PC-3 (cell line): ENCODE measurements around the gene S100B. TPM values are rescaled to one million over a fixed set of nuclear protein-coding genes. Genes with fewer than 3 reads are reported as not detected.

Experiments
- ATAC-seq: fragments of 200-7000 bp; cut with Tn5 transposase; 2 replicates; pipeline ENCODE4 v1.9.1; 2020; ENCODE audit warnings: mild to moderate bottlenecking, moderate library complexity
- BruUV-seq: library from RNA; stranded (reverse); fragments of 400-500 nt; replicated peaks from 2 replicates; lab custom pipeline; 2021; lab: Mats Ljungman, UMichigan
- CTCF ChIA-PET: fragments of 300-600 bp; sonication (Branson Sonifier 250); formaldehyde crosslinking; loops from one replicate; lab custom pipeline; 2022; ENCODE audit warnings: antibody characterized with exemption; lab: Charles Lee
- POLR2A ChIA-PET: fragments of 300-600 bp; sonication (Branson Sonifier 250); formaldehyde crosslinking; loops from one replicate; lab custom pipeline; 2022; ENCODE audit warnings: antibody characterized with exemption; ENCODE audit not compliant: unreplicated experiment; lab: Charles Lee
- DNase-seq: peaks from one replicate; pipeline ENCODE4 v3.0.0-alpha.2; 2015
- H2AFZ ChIP-seq: fragments of 300-600 bp; sonication (generic); 2 replicates; pipeline ENCODE4 v1.6.0; 2016; ENCODE audit warnings: antibody characterized with exemption, low read length
- H3F3A ChIP-seq: fragments of 300-600 bp; sonication (generic); one replicate; pipeline ENCODE4 v1.6.0; 2017; ENCODE audit warnings: antibody characterized with exemption, low read length, control low read depth, mild to moderate bottlenecking; ENCODE audit not compliant: unreplicated experiment
- H3K27ac ChIP-seq: fragments of 300-600 bp; sonication (generic); 2 replicates; pipeline ENCODE4 v1.5.1; 2016; ENCODE audit warnings: mild to moderate bottlenecking, low read length
- H3K27me3 ChIP-seq: fragments of 300-600 bp; sonication (generic); 2 replicates; pipeline ENCODE4 v1.6.1; 2016; ENCODE audit warnings: low read length, mixed read lengths
- H3K36me3 ChIP-seq: fragments of 300-600 bp; sonication (generic); 2 replicates; pipeline ENCODE4 v1.6.1; 2016; ENCODE audit warnings: low read depth, mixed run types, low read length, mixed read lengths
- H3K4me1 ChIP-seq: fragments of 300-600 bp; sonication (generic); 2 replicates; pipeline ENCODE4 v1.5.1; 2016; ENCODE audit warnings: low read length; ENCODE audit not compliant: insufficient read depth
- H3K4me2 ChIP-seq: fragments of 300-600 bp; sonication (generic); 2 replicates; pipeline ENCODE4 v1.6.0; 2016; ENCODE audit warnings: low read length
- H3K4me3 ChIP-seq: fragments of 300-600 bp; sonication (generic); 2 replicates; pipeline ENCODE4 v1.5.1; 2016; ENCODE audit warnings: mild to moderate bottlenecking, low read length, mixed read lengths
- H3K79me2 ChIP-seq: fragments of 300-600 bp; sonication (generic); 2 replicates; pipeline ENCODE4 v1.6.1; 2017; ENCODE audit warnings: low read length, mixed read lengths
- H3K9ac ChIP-seq: fragments of 300-600 bp; sonication (generic); 2 replicates; pipeline ENCODE4 v1.6.0; 2016; ENCODE audit warnings: mild to moderate bottlenecking, low read length
- H3K9me2 ChIP-seq: fragments of 300-600 bp; sonication (generic); replicated peaks from 2 replicates; pipeline ENCODE4 v1.6.1; 2016; ENCODE audit warnings: mixed run types, low read length, mixed read lengths
- H3K9me3 ChIP-seq: fragments of 300-600 bp; sonication (generic); 2 replicates; pipeline ENCODE4 v1.6.1; 2016; ENCODE audit warnings: low read length, mixed read lengths
- H4K20me1 ChIP-seq: fragments of 300-600 bp; sonication (generic); 2 replicates; pipeline ENCODE4 v1.6.1; 2016; ENCODE audit warnings: low read length, mixed read lengths
- EZH2 ChIP-seq: fragments of 300-600 bp; sonication (generic); IDR thresholded peaks from one replicate; pipeline ENCODE4 v1.6.1; 2017; ENCODE audit warnings: antibody characterized with exemption, mild to moderate bottlenecking, low read length; ENCODE audit not compliant: unreplicated experiment
- EZH2phosphoT487 ChIP-seq: fragments of 300-600 bp; sonication (generic); IDR thresholded peaks from 2 replicates; pipeline ENCODE4 v1.6.1; 2018; ENCODE audit warnings: mild to moderate bottlenecking, antibody characterized with exemption, low read length, borderline replicate concordance
- intact Hi-C: fragments of 100-400 bp; cut with micrococcal nuclease; formaldehyde crosslinking; loops from 2 replicates; pipeline ENCODE4 v1.9.0; 2023
- total RNA-seq: library from RNA; depleted of rRNA; stranded (reverse); fragments of >200 nt; gene quantifications from 2 replicates; pipeline ENCODE4 v1.2.3, GENCODE V29; 2014
- TF ChIP-seq, protein P1 (sequence below): fragments of 300-600 bp; sonication (generic); conservative IDR thresholded peaks from 2 replicates; pipeline ENCODE4 v1.5.1; 2017; ENCODE audit warnings: antibody characterized with exemption, low read depth, mild to moderate bottlenecking, low read length

Gene S100B
- total RNA-seq, 1 experiment from 2014 or later = not detected

DNA sequence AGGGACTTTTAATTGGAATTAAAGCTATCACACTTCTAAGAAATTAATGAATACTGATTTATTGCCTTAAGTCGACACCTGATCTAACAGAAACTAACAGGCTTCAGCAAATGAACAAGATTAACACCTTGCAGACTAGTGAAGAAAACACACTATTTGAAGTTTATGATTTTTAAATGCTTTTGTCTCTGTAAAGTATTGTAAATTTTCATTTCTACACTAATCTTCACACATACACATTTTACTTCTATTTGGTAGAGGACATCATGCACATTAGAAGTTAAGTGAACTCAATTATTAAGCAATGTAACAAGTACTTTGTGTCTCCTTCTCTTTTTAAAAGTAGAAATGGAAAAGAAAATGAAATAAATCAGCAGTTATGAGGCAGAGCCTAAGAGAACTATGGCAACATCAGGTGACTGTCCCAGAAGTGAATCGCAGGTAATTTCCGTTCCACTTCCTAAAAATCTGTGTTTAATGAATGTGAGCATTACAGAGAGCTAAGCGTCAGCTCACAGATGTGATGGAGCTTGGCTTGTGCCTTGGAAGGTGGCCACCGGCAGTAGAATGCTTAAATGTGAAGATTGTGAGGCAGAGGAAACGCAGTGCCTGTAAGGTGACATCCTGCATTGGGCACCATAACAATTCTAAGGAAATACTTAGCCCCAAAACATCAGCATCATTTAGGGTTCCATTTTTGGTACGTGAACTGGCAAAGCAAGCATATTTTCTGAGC is 31.8 kb upstream of the S100B start:
- no peak for ATAC-seq
- H3K9me3 ChIP-seq = no peaks in the 10 kb centered on the region
- DNase-seq = peak; percentile 2
- CTCF ChIA-PET = no interaction called here
- TF ChIP-seq, protein P1, sequence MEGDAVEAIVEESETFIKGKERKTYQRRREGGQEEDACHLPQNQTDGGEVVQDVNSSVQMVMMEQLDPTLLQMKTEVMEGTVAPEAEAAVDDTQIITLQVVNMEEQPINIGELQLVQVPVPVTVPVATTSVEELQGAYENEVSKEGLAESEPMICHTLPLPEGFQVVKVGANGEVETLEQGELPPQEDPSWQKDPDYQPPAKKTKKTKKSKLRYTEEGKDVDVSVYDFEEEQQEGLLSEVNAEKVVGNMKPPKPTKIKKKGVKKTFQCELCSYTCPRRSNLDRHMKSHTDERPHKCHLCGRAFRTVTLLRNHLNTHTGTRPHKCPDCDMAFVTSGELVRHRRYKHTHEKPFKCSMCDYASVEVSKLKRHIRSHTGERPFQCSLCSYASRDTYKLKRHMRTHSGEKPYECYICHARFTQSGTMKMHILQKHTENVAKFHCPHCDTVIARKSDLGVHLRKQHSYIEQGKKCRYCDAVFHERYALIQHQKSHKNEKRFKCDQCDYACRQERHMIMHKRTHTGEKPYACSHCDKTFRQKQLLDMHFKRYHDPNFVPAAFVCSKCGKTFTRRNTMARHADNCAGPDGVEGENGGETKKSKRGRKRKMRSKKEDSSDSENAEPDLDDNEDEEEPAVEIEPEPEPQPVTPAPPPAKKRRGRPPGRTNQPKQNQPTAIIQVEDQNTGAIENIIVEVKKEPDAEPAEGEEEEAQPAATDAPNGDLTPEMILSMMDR = no peak
- no peak for TF ChIP-seq EZH2phosphoT487
- TF ChIP-seq EZH2 = no peak
- intact Hi-C loops = no loop called here
- H3K27me3 ChIP-seq = no peaks in the 10 kb centered on the region
- no peak overlapping the region for H3K27ac ChIP-seq
- peaks cover 50% of the 10 kb centered on the region for H3K4me1 ChIP-seq
- peak overlapping the region; percentile 90 for H3K4me3 ChIP-seq
- BruUV-seq = TSS peak; percentile 43
- H3K9me2 ChIP-seq = no peaks in the 10 kb centered on the region
- peaks cover 17% of the 10 kb centered on the region for H4K20me1 ChIP-seq
- peak overlapping the region; percentile 86; the same call in 1 of the 2 replicates for H2AFZ ChIP-seq
- POLR2A ChIA-PET = interaction anchor here (0.7 to 0.9 kb wide), 2 partner anchors 10 to 303 kb away, joined by 3 read pairs; no protein-coding TSS in a partner anchor
- H3K4me2 ChIP-seq = peak overlapping the region; percentile 97
- H3K36me3 ChIP-seq = peaks cover 7% of the 10 kb centered on the region; the same call in 1 of the 2 replicates
- peaks cover 54% of the 10 kb centered on the region for H3K79me2 ChIP-seq
- peak overlapping the region; percentile 98 for H3K9ac ChIP-seq
- no peaks in the 10 kb centered on the region for H3F3A ChIP-seq

DNA sequence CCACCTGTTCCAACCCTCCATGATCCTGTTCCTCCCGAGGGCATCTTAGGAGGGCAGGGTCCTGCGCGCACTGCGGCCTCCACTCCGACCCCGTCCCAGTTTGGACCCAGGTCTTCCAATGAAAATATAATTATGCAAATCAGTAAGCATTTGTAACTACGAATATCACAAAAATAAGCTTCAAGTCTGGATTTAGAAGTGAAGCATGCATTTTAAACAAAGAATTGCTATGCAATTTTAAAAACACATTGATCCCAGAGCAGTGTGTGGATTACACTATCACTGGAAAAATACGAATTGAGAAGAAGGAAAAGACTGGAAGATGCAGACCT is 31.3 kb upstream of the S100B start:
- Histone ChIP-seq H2AFZ (peak overlapping the region; percentile 86), H3K36me3 (peaks cover 7% of the 10 kb centered on the region; the same call in 1 of the 2 replicates), H3K9me2 (no peaks in the 10 kb centered on the region), H3F3A (no peaks in the 10 kb centered on the region), H4K20me1 (peaks cover 17% of the 10 kb centered on the region), H3K79me2 (peaks cover 53% of the 10 kb centered on the region), H3K27me3 (no peaks in the 10 kb centered on the region), H3K4me1 (peaks cover 50% of the 10 kb centered on the region), H3K4me2 (peak overlapping the region; percentile 97), H3K4me3 (peak overlapping the region; percentile 90), H3K9me3 (no peaks in the 10 kb centered on the region), H3K9ac (peak overlapping the region; percentile 98), H3K27ac (peak overlapping the region; percentile 97; the same call in 1 of the 2 replicates)
- ChIA-PET POLR2A (interaction anchor here (1.5 kb wide), 1 partner anchor 136 kb away, joined by 11 read pairs; no protein-coding TSS in a partner anchor), CTCF (no interaction called here)
- TF ChIP-seq EZH2phosphoT487 (no peak), EZH2 (no peak)
- intact Hi-C loops = no loop called here
- no peak for ATAC-seq
- BruUV-seq = no TSS peak
- DNase-seq = peak; percentile 2

DNA sequence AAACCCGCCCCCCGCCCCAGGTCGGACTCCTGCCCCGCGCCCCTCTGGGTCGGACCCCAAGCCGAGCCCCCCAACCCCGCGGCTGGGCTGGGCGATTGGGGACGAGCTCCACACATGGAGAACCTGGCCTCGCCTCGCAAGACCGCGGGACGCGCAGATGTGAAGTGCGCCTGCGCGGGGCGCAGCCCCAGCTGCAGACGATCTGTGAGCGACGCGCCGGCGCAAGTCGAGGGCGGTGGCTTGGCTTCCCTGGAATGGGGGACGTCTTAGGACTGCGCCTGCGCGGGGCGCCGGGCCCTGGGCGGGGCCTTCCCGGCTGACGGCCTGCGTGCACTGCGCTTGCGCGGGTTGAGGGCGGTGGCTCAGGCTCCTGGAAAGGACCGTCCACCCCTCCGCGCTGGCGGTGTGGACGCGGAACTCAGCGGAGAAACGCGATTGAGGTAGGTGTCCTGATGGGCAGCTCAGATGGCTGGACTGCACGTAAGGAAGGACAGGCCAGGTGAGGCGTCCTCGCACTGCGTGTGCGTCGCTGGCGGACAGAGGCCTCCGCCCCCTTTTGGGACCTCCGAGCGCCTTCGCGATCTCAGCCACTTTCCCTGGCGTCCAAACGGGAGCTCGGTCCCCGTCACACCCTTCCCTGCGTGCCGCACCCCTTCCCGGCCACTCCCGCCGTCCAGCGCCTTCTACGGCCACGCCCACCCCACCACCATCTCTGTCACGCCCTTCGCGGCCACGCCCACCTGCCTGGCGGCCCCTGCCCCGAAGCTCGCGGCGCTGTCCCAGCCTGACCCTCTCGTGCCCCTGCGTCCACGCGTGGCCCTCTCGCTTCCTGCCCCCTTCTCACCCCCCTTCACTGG is 30.7 kb upstream of the S100B start, which contains the start of gene PRMT2:
TSS of gene PRMT2 (plus strand) at position 351 of the 857 bp plus-strand sequence. CDS start 1,278 bp downstream, outside the sequence.
- BruUV-seq = no TSS peak
- H3K9me3 ChIP-seq = no peaks in the 10 kb centered on the region
- peak; percentile 79 for ATAC-seq

More for the DNA sequence above, 30.7 kb upstream of the S100B start, which contains the start of gene PRMT2:
- Histone ChIP-seq H3K79me2 (peaks cover 47% of the 10 kb centered on the region), H2AFZ (peak within 1 kb of the TSS; percentile 86), H3K4me2 (peak within 1 kb of the TSS; percentile 97), H3K27me3 (no peaks in the 10 kb centered on the region), H3K4me1 (peaks cover 50% of the 10 kb centered on the region), H3K4me3 (peak within 1 kb of the TSS; percentile 90), H3K36me3 (peaks cover 3% of the 10 kb centered on the region; the same call in 1 of the 2 replicates), H3K9me2 (no peaks in the 10 kb centered on the region), H3K27ac (peak within 1 kb of the TSS; percentile 97), H3F3A (no peaks in the 10 kb centered on the region), H3K9ac (peak within 1 kb of the TSS; percentile 98), H4K20me1 (peaks cover 17% of the 10 kb centered on the region)
- peak; percentile 98 for DNase-seq
- intact Hi-C loops = no loop called here
- POLR2A ChIA-PET = interaction anchor here (0.7 to 1.5 kb wide), 2 partner anchors 135 to 761 kb away, joined by 11 to 19 read pairs; no protein-coding TSS in a partner anchor
- CTCF ChIA-PET = interaction anchor here (0.7 kb wide), 1 partner anchor 8 kb away, joined by 13 read pairs; no protein-coding TSS in a partner anchor
- TF ChIP-seq, protein P1 = no peak; the same call in 1 of the 2 replicates
- TF ChIP-seq EZH2 (no peak), EZH2phosphoT487 (no peak)
